GM10266 (cell line): ENCODE results near the gene TTLL5.

Source experiments
- DNase-seq: peaks from one replicate; pipeline ENCODE4 v3.0.0; 2012; ENCODE audit errors: extremely low spot score
- CTCF ChIP-seq: IDR thresholded peaks from 2 replicates; pipeline ENCODE4 v1.5.1; 2012; ENCODE audit warnings: mild to moderate bottlenecking, low read depth; ENCODE audit not compliant: control insufficient read depth, insufficient read depth; ENCODE audit errors: missing control alignments

TTLL5 gene

GRCh38 chr14:75959031-75959430 lies 298.0 kb downstream of the TTLL5 start:
- no peak for TF ChIP-seq CTCF
- no peak for DNase-seq

GRCh38 chr14:75960231-75960630 lies 299.2 kb downstream of the TTLL5 start:
- peak; percentile 67 for DNase-seq

GRCh38 chr14:75961662-75962061 lies 300.6 kb downstream of the TTLL5 start:
- no peak for TF ChIP-seq CTCF
- DNase-seq, result no peak

More at GRCh38 chr14:75960231-75960630, 299.2 kb downstream of the TTLL5 start:
- no peak for TF ChIP-seq CTCF

- no peak for DNase-seq
Observed at GRCh38 chr14:75967866-75968265, 306.8 kb downstream of the TTLL5 start.

GRCh38 chr14:75968456-75968855 lies 307.4 kb downstream of the TTLL5 start:
- DNase-seq, result no peak
- TF ChIP-seq CTCF, result no peak

More at GRCh38 chr14:75967866-75968265, 306.8 kb downstream of the TTLL5 start:
- TF ChIP-seq CTCF, result no peak

- DNase-seq, result no peak
- no peak for TF ChIP-seq CTCF
Observed at GRCh38 chr14:75969126-75969525, 308.1 kb downstream of the TTLL5 start.

GRCh38 chr14:75969891-75970290 lies 308.8 kb downstream of the TTLL5 start:
- DNase-seq, result no peak
- TF ChIP-seq CTCF, result no peak
